GM19240 (cell line): ENCODE data around the gene UXS1.

ENCODE experiments used
- DNase-seq: peaks from one replicate; pipeline ENCODE4 v3.0.0; 2011; ENCODE audit warnings: low spot score; ENCODE audit not compliant: insufficient read length

Gene UXS1

DNA sequence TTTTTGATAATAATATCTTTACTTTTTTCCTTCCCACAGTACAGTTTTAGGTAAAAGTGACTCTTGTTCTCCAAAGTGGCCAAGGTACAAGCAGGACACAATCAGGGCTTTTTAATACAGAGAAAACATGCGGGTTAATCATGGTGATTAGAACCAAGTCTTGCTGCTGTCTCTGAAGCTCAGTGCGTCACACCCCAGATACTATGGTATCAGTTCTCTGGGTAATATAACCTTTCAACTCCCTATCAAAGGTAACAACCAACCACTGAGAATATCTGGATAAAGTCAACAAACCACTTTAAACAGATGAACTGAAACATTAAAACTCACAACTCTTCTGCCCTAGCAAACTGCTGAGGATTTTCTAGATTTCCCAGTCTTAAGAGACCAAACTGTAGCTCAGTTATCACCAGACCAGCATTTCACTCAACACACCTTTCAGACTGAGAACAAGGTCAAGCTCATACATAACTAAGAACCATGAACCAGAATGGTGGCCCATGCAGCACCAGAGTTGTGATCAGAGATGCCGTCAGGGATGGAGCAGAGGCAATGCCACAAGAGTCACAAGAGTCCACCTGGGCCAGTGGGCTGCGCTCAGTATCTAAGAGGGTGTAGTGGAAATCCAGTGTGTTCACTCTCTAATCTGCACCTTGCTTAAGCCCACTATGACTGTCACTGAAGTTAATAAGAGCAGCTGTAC is 103.0 kb downstream of the UXS1 start:
- no peak for DNase-seq

DNA sequence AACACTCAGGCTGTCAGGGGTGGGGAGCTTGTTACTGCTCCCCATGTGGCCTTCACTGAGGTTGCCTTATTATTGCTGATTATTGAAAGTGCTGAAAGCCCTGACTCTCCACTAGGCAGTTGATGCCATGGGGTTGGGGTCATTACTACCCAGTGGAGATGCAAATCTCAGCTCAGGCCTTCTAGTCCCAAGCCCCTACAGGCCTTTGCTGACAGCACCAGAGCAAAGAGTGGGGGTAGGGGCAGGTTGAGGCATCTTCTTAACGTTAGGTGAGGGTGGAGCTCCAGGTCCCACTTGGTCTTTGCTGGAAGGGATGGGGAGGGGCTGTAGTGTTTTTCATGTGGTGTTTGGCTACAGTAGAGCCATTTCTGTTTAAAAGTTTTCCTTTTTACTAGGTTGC is 104.5 kb downstream of the UXS1 start:
- DNase-seq: no peak

DNA sequence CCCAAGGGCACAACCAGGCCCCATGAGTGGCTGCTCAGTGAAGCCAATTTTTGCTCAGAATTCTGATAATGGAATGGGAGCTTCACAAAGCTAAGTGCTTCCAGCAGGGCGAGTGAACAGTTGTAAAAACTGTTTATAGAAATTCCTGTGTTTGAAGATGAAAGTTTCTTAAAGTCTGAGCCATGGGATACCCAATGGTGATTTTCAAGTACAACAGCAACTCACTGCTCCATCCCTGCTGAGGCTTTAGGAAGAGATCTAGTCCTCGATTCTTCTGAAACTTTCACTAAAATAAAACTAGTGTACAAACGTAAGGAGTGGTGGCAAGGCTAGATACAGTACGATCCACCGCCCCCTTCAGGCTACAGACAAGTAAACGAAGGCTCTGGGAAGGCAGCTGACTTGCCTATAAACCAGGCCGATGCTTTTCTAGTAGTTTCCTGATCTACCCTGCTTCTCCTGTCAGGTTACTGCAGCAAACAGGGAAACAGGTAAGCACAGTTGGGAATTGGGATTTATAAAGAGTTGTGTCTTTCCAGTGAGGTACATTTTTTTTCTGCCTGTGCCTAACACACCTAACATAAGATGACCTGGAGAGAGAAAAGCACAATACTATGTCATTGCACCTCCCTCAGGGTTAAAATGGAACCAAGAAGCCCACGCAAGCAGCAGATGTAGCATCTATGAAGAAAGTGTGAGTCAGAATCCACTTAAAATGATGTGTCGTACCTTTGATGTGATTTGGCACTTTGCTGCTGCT is 108.7 kb downstream of the UXS1 start:
- DNase-seq: no peak

DNA sequence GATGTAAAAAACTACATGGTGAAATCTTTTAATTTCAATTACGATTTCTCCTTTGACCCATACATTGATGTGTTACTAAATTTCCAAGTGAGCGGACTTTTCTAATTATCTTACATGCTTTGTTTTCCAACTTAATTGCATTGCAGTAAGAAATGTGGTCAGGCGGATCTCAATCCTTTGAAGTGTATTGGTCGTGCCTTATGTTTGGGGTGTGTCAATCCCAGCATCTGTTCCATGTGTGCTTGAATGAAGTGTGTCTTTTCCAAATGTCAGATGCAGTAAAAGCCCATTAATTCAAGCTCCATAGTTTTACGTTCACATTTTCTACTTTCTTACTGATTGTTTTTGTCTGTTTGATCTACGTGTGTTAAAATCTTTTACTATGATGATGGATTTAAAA is 113.1 kb downstream of the UXS1 start:
- DNase-seq: no peak

DNA sequence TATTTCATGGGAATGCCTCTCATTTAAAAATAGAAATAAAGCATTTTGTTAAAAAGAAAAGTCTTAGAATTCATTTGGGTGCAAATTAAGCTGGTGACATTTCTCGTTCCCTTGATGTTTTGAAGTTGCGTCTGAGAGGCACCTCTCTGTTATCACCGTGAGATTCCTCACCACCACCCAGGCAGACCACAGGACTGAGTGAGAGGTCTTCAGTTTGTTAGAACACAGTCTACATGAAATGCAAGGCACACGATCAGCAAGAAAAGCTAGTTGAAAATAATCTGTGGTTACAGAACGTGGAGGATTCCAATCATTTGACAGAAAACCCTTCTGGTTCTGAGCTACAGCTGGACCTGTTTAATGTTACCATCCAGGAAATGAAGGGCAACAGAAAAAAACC is 116.0 kb downstream of the UXS1 start:
- no peak for DNase-seq

DNA sequence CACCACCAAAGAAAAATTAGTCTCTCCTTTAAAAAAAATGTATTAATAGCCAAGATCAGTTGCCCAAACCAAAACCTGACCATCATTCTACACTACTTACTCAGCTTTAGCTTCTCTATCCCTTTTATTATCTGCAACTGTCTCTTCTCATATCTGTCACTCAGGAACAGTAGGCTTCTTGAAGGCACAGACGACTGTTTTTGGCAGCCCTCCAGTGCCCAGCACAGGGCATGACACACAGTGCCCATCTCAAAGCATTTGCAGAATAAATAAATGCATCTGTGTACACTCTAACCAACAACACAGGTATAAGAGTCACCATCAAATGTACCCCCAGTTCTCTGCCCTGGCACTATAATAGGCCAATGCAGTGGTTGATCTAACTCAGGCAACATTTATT is 117.2 kb downstream of the UXS1 start:
- DNase-seq: no peak

DNA sequence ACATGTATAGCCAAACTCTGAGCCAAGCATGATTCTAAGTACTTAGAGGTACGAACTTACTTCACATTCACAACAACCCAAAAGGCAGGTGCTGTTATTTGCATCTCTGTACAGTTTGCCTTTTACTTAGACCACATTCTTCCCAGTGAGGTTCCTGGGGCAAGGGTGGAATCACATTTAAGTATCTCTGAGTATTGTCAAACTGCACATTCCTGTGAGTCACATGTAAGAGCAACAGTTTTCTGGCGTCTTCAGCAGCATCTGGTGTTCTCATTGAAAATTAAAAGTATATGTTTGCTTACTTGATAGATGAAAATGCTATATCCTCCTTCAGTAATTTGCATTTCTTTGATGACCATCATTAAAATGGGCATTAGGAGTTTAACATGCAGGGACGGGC is 119.1 kb downstream of the UXS1 start:
- no peak for DNase-seq

DNA sequence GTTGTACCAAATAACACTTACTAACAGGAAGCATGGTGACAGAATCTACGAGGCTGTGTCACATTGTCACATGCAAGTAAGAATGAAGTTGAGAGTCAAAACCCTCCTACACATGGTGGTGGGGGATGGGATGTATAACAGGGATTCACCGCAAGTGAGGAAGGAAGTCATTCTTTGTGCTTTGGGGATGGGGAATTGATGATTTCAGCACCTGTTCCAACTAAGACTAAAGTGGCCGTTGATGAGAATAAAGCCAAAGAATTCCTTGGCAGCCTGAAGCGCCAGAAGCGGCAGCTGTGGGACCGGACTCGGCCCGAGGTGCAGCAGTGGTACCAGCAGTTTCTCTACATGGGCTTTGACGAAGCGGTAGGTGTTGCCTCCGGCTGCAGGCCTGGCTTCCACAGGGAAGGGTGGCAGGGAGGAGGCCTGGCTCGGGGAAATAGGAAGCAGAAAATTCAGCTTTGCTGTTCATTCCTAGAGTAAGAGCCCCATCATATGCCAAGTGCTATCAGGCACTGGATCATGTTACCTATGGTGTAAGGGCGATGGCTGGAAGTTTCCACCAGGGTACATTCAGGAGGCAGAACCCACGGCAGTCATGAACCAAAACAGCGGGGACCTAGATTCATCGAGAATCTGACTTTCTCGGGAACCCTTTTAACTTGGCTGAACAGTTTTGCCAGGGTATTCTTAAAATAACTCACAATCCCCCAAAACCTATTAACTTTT is 120.3 kb downstream of the UXS1 start:
- DNase-seq: no peak

DNA sequence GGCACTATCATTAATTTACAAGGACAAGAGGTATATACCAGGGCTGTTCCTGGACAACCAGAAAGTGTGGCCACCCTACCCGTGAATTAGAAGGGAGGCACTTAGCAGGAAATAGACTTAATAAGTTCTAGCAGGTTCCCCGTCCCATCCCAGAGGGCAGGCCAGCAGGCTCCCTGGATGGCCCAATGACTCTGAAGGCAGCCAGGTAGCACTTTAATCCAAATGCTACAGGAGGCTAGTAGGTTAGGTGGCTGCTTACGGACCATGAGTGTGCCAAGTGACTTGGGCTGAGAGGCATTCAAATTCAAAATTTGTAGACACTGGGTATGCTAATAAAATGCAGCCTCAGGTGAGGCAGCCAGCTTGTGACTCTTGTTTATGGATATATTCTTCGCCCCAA is 123.9 kb downstream of the UXS1 start:
- no peak for DNase-seq

DNA sequence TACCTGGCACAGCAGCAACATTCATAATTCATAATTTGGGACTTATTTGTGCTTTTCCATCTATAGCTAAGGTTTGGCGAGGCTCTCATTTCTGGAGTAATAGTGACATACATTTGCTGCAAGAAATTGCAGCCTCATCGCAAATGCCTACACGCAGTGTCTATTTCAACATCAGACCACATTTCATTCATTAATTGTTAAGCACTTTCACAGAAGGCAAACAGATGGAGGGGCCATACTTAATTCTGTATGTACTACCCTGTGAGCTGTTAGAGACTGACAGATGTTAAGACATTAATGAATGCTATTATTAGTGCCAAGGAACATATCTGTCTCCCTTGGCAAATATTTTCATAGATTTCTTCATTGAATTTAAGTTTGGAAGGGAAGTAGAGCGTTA is 125.7 kb downstream of the UXS1 start:
- no peak for DNase-seq

DNA sequence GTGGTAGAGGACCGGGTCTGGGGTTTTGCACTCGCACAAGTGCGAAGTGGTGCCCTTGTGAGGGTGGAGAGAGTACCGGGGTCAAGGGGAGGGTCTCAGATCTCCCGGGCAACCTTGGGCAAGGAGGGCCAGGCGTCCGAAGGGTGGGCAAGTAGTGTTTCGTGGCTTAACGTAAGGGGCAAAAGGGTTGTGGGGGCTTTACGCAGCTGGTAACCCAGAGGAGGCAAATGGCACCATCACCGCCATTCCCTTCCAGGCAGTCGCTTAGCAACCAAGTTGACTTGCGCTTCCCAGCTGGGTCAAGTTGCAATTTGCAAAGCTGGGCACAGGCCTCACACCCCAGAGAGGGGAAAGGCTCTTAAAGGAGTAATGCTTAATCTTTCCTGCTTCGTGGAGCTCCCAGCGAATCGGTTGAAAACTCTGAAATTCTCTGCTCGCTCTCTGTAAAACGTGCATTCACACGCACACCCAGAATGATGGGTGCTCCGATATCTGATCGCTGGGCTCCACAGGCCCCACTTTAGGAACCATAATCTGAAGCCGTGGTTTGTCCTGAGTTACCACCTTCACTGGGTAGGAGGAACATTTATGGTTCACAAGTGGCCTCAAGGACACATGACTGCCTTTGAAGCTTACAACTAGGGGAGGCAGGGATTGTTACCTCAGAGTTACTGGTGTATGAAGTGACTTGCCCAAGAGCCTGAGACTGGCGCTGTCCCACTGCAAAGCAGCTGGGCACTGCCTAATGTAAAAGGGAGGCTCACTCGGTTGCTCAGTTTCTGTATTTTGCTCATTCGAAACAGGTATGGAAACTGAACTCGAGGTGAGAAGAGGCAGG is 127.9 kb downstream of the UXS1 start:
- no peak for DNase-seq

DNA sequence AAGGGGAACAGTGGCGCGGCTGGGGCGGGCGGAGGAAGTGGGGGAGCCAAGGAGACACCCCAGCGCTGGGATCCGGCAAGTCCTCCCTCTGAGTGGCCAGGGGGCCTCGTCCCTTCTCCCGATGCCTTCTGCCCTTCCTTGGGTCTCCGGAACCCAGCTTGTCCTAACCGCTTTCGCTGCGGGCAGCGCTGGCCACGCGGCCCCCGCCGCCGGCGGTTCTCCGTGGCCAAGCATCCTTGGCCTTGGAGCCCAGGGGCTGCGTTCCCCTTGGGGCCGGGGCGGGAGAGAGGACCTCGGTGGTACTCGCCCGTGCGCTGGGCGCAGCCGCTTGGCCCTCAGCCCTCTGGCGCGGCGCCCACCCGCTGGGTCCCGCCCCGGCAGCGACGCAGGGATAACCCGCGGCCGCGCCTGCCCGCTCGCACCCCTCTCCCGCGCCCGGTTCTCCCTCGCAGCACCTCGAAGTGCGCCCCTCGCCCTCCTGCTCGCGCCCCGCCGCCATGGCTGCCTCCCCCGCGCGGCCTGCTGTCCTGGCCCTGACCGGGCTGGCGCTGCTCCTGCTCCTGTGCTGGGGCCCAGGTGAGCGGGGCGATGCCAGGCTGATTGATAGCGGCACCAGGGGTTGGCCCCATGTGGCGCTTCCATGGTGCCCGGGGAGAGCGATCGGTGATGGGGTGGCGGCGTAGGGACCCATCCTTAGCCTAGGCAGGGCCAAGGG is 128.7 kb downstream of the UXS1 start:
- no peak for DNase-seq

DNA sequence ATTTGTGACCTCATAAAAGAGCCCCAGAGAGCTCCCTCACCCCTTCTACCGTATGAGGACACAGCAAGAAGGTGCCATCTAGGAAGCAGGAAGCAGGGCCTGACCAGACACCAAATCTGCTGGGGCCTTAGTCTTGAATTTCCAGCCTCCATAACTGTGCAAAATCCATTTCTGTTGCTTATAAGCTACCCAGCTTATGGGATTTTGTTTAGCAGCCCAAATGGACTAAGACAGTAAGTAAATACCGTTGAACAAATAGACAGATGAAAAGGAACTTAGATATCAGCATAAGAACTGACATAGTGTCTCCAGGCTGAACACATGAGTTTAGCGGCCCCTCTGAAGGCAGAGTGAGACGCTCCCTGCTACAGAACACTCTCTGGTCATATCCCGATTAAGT is 130.9 kb downstream of the UXS1 start:
- DNase-seq: no peak

DNA sequence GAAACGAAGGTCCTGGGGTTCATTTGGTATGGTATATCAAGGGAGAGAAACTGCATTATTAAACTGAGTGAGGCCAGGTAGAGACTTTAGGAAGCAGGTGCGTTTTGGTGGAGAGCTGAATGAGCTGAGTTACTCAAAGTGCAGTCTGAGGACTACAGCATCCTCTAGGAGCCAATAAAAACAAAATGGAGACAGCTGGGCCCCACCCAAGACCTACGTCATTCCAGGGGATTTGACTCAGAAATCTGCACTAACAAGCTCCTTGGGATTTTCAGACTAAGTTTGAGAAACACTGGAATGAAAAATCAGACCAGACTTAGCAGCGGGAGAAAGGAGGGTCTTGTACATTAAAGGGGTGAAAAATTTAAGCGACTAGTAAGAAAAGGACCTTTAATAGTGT is 131.5 kb downstream of the UXS1 start:
- no peak for DNase-seq

DNA sequence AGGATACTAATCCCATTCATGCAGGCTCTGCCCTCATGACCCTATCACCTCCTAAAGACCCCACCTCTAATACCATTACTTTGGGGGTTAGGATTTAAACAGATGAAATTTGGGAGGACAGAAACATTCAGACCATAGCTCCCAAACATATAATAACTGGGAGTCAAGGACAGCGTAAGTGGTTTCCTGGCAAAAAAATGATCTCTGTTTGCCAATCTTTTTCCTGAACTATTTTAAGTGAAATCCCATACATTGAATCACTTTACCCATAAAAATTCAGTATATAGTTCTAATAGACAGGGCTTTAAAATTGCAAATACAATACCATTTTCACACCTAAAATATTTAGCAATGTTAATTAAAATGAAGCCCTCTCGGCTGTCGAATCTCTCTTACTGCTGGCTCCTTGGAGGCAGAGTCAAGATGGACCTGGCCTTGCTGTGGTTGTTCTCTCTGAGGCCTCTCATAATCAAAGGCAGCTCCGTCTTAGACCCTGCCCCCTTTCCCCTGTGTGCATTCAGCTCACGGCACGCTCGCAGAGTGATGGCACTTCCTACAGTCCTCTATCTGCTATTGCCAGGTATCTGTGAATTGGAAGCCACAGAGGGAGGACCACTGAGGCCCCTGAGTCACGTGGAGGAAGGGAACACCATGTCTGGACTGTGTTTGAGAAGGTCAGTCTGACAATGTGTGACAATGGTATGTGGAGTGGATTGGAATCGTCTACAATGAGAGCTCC is 132.3 kb downstream of the UXS1 start:
- no peak for DNase-seq

DNA sequence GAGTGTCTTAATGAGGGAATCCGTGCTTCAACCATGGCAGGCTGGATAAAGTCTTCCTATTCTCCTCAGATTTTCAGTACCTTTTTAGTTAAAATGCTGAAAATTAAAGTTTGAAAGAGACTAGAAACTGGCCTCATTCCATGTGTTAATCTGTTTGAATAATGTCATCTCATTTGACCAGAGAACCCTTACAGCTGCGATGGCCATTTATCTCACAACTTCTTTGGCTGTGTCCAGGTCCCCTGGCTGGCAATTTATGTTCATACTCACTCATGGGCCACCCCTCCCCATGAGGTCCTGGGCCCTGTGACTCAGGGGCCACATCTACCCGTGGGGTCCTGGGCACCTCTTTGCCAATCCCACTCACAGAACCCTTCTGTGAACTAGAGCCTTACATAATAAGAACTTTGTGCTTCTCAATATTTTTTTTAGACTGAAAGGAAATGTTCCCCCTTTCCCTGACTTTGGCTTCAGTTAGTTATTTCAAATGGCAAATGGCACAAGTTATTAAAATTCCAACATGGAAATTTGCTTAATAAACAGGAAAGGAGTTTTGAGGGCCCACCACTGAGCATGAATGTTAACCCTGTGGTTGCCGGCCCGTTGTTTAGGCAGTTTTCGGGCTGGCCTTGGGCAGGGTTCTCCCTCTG is 134.6 kb downstream of the UXS1 start:
- DNase-seq: no peak

DNA sequence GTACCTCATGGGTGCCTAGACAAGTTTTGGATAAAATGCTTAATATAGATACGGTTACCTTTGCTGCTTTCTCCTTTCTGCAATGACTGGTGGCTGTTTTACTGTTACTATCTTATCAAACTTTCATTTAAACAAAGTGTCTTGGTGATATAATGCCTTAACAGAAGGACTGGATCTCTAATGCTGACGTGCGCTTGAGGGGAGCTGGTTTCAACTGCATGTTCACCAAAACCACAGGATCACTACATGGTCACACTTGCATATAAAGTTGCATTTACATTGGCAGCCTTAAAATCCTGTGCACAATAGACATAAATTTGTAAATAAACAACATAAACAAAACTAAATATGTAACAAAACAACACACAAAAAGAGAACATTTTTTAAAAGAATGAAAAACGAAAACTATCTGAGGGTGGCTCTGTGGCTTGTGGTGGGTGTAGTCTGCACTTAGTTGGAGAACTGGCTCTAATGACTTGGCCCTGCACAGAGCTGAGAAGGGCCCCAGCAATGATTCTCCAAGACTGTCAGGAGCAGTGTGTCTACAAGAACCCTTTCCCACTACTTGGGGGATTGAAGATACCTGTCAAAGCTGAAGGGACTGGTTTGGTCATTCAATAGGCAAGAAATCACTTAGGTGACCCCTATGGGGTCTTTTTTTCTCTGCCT is 135.5 kb downstream of the UXS1 start:
- DNase-seq: no peak

DNA sequence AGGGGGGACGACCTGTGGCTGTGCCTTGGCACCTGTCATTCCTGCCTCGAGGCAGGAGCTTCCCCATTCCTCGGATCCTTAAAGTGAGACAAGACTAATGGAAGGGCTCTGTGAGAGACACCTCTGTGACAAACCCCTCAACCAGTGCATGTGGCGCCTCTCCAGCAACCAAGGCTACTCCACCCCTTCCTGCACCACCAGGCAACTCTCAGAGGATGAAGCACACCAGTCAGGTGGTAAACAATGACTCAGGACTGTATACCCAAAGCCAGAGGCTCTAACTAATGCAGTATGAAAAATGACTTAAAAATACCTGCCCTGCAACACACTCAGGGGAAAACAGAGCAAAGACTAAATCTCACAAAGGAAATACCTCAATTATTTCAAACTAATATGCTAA is 136.9 kb downstream of the UXS1 start:
- DNase-seq: no peak
